GM12873 (cell line): ENCODE results near the gene SKIC2.

Experiments
- TF ChIP-seq, protein P1 (sequence below): IDR thresholded peaks from 2 replicates; pipeline ENCODE4 v1.5.1; 2012; ENCODE audit warnings: low read depth, mild to moderate bottlenecking, moderate library complexity, low read length, control low read depth; ENCODE audit not compliant: insufficient read depth; ENCODE audit errors: missing control alignments

The SKIC2 gene

DNA sequence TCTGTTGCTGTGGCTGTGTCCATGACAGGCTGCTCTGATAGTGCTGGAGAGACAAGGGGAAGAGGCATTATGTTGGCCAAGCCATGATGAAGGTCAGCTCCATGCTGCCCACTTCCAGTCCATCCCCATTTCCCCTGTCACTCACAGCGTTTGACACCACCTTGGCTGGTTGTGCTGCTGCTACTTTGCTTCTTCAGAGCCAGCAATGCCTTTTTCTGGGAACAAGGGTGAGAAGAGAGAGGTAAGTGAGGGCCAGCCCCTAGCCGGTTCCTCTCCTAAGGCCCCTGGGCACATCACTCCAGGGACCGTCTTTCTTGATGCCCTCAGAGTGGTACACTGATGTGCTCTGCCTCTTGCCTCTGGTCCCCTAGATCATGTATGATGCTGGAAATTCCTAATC, 2.2 kb upstream of the SKIC2 start:
- TF ChIP-seq, protein P1, sequence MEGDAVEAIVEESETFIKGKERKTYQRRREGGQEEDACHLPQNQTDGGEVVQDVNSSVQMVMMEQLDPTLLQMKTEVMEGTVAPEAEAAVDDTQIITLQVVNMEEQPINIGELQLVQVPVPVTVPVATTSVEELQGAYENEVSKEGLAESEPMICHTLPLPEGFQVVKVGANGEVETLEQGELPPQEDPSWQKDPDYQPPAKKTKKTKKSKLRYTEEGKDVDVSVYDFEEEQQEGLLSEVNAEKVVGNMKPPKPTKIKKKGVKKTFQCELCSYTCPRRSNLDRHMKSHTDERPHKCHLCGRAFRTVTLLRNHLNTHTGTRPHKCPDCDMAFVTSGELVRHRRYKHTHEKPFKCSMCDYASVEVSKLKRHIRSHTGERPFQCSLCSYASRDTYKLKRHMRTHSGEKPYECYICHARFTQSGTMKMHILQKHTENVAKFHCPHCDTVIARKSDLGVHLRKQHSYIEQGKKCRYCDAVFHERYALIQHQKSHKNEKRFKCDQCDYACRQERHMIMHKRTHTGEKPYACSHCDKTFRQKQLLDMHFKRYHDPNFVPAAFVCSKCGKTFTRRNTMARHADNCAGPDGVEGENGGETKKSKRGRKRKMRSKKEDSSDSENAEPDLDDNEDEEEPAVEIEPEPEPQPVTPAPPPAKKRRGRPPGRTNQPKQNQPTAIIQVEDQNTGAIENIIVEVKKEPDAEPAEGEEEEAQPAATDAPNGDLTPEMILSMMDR: no peak

DNA sequence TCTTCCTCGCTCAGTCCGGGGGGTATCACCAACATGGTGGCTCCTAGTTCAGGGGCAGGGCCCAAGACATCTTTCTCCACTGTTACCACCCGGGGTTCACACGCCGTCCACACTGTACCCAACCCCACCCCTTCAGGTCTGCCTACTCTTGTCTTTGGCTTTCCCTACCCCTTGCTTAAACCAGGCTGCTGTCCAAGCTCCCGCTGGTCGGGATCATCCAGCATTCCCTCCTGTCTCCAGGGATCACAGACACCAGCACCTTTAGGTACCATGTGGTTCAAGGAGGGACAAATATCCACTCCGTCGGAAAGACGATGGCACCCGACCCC, 599 bp upstream of the SKIC2 start:
- TF ChIP-seq, protein P1: no peak

DNA sequence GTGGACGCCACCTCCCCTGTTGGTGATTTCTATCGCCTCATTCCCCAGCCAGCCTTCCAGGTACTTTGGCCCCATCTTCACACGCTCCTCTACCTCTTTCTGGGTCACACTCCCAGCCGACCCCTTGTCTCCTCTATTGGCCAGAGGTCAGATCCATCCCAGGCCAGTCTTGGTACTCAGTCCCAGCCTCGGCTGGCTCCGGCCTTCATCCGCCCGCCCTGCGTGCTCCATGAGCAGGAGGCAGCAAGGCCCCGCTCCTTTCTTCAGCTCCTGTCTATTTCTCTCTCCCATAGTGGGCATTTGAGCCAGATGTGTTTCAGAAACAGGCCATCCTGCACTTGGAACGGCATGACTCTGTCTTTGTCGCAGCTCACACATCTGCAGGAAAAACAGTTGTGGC, 2.6 kb downstream of the SKIC2 start:
- TF ChIP-seq, protein P1: no peak

- TF ChIP-seq, protein P1: no peak
Observed at GRCh38 chr6:31963921-31964320, 4.9 kb downstream of the SKIC2 start.

- TF ChIP-seq, protein P1: no peak
Observed at GRCh38 chr6:31965700-31966099, 6.7 kb downstream of the SKIC2 start.

DNA sequence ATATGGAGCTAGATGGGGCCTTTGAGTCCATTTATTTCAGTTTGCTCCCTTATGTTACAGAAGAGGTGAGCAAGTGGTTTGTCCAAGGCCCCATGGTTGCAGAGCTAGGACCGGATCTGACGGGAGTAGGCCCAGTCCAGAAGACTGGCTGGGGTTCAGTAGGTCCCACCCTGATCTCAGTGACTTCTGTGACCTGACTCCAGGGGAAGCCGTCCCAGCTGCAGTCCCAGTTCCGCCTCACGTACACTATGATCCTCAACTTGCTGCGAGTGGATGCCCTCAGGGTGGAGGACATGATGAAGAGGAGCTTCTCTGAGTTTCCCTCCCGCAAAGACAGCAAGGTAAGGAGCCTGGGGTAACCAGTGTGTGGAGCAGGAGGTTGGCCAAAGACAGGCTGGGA, 7.5 kb downstream of the SKIC2 start:
- TF ChIP-seq, protein P1: no peak

DNA sequence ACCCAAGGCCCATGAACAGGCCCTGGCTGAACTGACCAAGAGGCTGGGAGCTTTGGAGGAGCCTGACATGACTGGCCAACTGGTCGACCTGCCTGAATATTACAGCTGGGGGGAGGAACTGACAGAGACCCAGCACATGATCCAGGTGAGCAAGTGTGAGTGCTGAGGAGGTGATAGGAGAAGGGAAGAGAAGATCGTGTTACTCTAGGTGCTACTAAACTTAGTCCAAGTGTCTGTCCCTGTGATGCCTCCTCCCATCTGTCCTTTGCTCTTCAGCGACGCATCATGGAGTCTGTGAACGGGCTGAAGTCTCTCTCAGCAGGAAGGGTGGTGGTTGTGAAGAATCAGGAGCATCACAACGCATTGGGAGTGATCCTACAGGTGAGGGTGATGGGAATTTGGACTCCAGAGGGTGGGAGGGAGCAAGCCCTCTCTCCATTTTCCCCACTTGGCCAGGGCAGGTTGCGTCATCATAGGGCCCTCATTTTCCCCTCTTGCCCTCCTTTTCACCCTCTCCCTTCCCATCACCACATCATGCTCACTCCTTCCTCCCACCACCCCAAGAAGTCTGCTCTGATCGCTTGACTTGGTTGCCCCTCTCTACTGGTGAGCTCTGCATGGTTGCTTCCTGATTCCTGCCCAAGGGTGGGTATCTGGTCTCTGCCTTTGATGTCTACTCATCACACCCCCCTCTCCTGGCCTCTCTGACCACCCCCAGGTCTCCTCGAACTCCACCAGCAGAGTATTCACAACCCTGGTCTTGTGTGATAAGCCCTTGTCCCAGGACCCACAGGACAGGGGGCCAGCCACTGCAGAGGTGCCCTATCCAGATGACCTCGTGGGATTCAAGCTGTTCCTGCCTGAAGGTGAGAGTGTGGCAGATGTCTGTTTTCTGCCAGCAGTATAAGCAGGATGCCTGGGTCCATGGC, 8.3 kb downstream of the SKIC2 start:
- TF ChIP-seq, protein P1: no peak
